ENCODE data around the gene METRNL. TPM values are rescaled to one million over a fixed set of nuclear protein-coding genes. Genes with fewer than 3 reads are reported as not detected.
"Not testable (repeated sequence)": the region's sequence is repeated elsewhere in the genome, so short reads cannot be mapped to it uniquely, and the experiment has no call there.

Gene METRNL
- total RNA-seq, 1 donor, result 105 TPM

- no peak for TF ChIP-seq CTCF (IDR thresholded peaks at IDR 0.05; ENCODE audit: insufficient read depth, low read length)
- no peak for DNase-seq (ENCODE audit: low read depth)
- H3K4me3 ChIP-seq (ENCODE audit: low read depth, low read length), result no peak overlapping the region
These were observed 15.2 kb upstream of the METRNL start for GRCh38 chr17:83064021-83064731.

DNA sequence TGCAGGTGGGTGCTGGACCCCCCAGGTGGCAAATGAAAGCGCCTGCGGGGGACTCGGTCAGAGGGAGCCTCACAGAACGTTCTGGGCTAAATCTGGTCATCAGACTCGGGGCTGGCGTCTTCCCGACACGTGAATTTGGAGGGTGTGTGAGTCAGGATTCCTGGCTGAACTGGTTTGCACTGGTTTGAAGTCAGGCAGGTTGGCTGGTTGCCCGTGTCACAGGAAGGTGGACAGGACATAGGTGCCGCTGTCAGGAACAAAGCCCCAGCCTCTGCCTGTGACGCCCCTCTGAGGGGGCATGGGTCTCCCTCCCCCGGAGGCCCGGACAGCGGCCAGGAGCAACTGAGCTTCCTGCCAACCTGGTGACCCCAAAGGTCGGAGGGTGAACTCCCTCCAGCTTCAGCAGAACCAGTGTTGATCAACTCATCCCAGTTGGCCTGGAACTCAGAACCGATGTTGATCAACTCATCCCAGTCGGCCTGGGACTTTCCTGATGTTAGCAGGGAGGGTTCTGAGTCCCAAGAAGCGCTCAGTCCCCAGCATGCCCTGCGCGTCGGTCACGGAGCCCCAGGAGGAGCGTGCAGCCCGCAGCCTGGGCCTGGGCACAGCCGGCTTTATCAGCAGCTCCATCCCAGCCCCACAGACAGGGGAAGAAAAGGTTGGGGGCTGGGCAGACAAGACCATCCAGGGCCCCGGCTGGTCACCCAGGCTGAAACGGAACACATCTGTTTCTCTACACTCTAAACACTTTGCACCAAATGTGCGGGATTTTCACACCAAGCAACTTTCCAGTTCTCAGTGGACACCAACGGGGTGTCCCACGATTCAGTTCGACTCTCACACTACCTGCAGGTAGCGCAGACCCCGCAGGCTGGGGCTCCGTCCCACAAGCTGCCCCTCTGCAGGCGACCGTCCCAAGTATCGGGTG, 14.4 kb upstream of the METRNL start:
- TF ChIP-seq CTCF (IDR thresholded peaks at IDR 0.05; ENCODE audit: insufficient read depth, low read length), result no peak
- no peak for DNase-seq (ENCODE audit: low read depth)

DNA sequence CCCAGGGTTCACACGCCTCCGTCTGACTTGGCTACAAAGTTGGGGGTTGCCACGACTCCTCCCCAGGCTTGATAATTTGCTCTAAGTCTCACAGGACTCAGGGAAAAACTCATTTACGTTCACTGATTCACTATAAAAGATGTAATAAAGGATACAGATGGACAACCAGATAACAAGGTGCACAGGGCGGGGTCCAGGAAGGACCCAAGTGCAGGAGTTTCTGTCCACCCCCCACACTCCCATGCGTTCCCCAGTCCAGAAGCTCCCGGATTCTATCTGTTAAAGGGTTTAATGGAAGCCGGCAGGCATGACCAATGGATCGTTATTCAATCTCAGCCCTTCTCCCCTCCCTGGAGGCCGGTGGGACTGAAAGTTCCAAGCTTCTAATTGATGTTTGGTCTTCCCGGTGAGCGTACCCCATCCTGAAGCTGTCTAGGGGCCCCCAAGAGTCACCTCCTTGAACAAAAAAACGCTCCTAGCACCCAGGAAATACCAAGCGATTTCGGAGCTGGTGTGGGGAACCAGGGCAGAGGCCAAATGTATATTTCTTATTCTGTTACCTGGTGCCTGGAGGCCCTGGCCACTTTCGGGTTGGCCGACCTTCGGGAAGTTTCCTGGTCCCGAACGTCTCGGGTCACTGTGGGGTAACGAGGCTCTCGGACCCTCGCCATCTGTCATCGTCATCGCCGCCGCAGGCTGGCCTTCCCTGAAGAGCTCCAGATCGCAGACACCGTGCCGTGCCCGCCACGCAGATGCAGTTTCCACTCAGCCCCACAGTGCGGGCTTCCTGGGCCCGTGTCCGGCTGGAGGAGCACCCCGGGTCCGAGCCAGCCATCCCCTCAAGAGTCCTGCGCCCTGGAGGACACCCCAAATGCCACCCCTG, 13.5 kb upstream of the METRNL start:
- DNase-seq (ENCODE audit: low read depth), result no peak
- no peak overlapping the region for H3K4me3 ChIP-seq (ENCODE audit: low read depth, low read length)
- no peak for TF ChIP-seq CTCF (IDR thresholded peaks at IDR 0.05; ENCODE audit: insufficient read depth, low read length)

More for the DNA sequence above, 14.4 kb upstream of the METRNL start:
- no peak overlapping the region for H3K4me3 ChIP-seq (ENCODE audit: low read depth, low read length)

DNA sequence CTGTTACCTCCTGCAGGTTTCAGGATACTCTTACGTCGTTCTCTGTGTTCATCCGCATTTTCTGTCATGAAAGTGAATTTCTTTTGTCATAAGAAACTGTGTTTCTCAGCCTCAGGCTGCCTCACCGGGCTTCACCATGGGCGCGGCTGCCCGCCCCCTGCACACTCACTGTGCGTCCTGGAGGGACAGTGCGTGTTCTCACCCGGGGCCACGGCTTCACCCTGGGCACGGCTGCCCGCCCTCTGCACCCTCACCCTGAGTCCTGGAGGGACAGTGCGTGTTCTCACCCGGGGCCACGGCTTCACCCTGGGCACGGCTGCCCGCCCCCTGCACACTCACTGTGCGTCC, 12.9 kb upstream of the METRNL start:
- H3K4me3 ChIP-seq (ENCODE audit: low read depth, low read length); DNase-seq (ENCODE audit: low read depth): not testable (repeated sequence)

GRCh38 chr17:83067071-83067717, 12.2 kb upstream of the METRNL start:
- no peak overlapping the region for H3K4me3 ChIP-seq (ENCODE audit: low read depth, low read length)
- no peak for TF ChIP-seq CTCF (IDR thresholded peaks at IDR 0.05; ENCODE audit: insufficient read depth, low read length)
- no peak for DNase-seq (ENCODE audit: low read depth)

- peak; percentile 28 for TF ChIP-seq CTCF (IDR thresholded peaks at IDR 0.05; ENCODE audit: insufficient read depth, low read length)
- H3K4me3 ChIP-seq (ENCODE audit: low read depth, low read length), result no peak overlapping the region
- no peak for DNase-seq (ENCODE audit: low read depth)
These were observed 11.6 kb upstream of the METRNL start for GRCh38 chr17:83067718-83068261.

Data from fibroblast of the aortic adventitia (primary cell).